GM19193 (cell line): ENCODE data around the gene ASPA.

Experiments used
- POLR2A ChIP-seq: IDR thresholded peaks from 4 replicates; pipeline ENCODE4 v1.6.1; 2011; ENCODE audit not compliant: insufficient read depth, insufficient read length; ENCODE audit errors: extremely low read depth

The ASPA gene

DNA sequence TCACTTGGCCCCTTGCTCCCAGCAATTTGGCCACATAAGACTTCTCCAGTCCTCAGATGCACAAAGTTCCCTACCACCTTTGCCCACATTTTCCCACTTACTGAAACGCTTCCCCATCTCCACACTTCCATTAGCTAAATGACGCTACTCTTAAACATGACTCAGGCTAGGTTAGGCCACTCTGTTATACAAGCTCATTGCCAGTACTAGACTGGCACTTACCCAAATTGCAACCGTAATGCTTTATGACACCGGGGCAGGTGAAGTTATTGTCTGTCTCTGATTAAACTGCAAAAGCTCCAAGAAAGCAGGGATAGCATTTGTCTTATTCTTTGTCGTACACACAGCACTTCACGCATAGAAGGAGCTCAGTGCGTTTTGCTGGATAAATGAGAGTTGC is 29.2 kb downstream of the ASPA start:
- TF ChIP-seq POLR2A = no peak

DNA sequence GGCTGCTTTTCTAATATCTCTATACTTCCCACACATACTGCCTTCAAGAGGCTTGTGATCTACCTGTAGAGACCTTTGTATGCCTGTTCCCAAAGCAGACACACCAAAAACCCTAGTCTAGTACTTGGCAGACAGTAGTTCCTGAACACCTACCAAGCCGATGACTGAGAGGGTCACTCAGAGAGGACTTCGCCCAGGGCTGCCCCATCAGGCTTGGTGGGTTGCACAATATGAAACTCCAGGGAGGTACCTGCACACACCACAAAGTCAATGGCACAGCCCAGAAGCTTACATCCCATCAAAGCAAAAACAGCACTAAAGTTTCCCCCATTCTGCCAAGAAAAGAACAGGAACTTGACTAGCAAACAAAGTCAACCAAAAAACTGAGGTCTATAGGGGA is 30.3 kb downstream of the ASPA start:
- no peak for TF ChIP-seq POLR2A

DNA sequence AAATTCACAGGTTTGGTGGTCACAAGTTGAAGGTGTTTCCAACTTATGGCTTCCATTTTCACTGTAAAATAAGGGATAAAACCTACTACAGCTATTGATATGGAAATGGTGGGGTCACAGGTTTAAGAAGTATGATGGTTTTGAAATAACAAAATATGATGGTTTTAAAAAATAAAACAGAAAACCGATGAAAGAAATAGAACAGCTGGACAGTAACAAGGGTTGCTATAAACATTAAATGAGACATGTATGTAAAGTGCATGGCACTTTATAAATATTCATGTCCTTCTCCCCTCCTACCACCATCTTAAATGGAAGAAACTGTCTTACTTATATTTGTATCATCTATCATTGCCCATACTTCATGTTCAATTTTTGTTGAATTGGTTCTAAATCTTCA is 31.3 kb downstream of the ASPA start:
- no peak for TF ChIP-seq POLR2A

DNA sequence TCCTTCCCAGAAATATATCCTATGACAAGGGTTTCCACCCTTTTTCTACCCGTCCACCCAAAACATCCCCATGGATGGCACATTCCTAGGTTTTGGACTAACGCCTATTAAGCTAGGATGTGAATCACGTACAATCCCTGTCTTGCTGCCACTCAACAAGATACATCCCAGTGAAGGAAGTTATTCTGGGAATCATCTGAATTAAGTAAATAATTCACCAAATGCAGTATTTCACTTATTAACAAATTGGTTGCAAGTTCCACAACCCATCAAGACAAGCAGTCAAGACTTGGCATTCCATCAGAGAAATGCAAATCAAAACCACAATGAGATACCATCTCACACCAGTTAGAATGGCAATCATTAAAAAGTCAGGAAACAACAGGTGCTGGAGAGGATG is 32.1 kb downstream of the ASPA start:
- no peak for TF ChIP-seq POLR2A

DNA sequence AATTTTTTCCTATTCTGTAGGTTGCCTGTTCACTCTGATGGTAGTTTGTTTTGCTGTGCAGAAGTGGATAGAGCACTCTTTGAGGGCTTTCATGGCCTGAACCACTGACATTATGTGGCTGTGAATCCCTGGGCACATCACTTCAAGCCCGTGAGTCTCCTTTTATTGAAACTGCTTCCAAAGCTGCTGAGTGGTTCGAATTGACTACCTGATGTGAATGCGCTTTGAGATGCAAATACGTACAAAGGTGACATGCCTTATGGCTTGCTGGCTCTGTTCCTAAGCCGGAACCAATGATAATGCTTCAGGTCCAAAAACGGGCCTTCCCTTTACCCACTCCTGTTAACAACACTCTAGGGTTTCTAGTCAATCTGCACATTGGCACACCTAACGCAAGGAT is 34.3 kb downstream of the ASPA start:
- TF ChIP-seq POLR2A = no peak

DNA sequence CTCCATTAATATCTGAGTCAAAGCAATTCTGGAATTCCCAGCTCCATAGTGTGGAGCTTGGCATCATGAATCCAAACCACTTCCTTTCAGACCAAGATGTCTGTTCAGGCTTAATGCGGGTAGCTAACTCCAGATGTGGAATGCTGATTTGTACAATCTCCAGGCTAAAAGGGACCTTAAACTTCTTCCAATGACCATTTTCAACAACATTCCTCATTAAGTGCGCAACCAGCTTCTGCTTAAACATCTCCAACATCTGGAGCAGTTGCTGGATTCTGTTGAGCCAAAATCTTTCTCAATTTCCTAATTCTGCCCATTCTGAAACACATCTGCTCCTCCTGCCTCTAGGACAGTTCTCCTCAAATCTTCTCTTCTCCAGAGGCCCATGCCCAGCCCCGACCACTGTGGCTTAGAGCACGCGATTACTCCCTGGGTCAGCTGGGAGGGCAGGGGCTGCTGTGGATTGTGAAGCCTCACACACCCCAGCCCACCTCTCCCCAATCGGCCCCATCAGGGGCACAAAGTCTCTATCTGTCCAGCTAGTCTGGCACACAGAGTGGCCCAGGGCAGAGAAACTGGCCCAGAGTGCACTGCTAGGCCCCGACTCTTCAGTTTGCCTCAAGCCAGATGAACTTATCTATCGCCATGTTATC is 36.2 kb downstream of the ASPA start:
- TF ChIP-seq POLR2A = no peak

DNA sequence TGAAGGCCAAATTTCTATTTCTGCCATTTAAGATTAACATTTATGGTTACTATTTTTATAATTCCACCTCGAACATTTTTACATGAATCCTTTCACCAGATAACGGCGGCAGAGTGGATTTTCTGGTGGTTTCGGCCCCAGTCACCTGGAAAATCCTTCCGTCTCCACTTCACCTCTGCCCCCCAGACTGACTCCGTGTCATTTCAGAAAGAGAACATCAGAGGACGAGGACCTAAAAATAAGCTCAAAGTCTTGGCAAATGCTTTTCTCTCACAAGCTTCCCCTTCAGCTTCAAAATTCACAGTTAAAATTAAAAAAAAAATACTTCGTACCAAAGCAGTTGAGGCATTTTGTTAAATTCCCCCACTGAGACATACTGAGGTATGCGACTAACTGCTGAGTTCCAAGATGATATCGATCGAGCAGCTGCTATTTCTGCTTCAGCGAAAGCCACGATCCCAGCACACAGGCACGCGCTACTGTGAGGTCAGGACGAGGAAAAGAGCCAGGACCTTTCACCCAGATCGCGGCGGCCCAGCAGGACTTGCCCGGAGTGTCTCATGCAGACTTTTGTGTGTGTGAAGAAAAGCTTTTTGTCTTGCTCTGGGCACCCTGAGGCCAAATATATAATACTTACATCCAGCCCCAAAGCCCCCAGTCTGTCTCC is 36.8 kb downstream of the ASPA start:
- TF ChIP-seq POLR2A = no peak

DNA sequence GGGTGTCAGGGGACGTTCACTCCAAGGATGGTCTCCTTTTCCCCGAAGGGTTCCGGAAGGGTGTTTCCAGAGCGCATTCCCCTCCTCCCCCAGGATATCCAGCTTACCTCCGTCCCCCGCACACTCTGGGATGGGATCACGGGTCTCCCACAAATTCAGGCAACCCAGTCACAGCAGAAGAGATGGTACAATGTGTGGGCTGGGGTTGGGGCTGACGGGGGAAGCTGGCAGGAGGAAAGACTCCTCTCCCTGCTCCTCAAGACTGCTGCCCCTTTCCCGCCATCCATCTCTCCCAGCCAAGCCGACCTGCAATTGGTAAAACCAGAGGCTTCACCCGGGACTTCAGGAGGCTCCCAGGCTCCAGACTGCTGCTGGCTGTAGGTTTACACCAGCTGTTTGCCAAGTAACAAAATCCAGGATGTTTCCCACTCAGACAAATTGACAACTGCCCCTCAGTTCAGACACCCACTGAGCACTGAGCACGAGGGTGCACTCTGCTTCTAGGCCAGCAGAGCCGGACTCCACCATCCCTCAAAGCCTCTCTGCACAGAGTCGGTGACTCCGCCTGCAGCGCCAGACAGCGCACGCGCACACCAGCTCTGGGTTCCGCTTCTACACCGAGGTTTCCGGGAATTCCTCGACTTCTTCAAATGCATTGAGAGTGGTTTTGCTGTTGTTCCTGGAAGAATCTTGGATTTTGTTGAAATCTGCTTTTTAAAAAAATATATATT is 37.7 kb downstream of the ASPA start:
- no peak for TF ChIP-seq POLR2A

DNA sequence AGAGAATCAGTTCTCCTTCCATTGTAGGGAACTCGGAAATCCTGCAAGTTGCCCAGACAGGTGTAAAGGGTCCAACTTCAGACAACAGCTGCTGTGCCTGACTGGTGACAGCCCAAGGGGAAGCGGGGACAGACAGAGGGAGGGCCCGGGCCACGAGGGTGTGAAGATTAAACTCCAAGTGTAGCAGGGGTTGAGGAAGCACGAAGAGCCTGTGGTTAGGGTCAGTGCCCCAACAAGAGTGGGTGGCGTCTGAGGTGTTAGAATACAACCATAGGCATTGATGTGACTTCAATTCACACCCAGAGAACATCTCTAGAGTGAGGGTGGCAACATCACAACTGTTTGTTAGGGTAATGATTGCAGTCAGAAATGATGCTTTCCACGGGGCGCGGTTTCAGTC is 39.1 kb downstream of the ASPA start:
- TF ChIP-seq POLR2A = no peak

DNA sequence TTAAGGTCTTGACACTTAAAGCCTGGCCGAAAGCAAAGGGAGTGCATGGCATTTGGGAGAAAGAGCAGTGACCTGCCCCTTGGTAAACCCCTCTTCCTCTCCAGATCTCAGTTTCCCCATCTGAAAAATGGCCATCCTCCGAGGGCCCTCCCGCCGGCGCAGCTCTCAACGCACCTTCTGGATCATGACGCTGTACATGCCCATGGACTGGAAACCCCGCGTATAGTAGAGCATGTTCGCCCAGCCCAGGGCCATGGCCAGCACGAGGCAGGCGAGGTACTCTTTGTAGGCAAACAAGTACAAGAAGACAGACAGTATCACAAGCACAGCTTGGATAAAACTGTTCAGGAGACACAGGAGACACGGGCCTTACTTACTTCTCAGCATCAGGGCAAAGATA is 48.2 kb downstream of the ASPA start:
- TF ChIP-seq POLR2A = no peak

DNA sequence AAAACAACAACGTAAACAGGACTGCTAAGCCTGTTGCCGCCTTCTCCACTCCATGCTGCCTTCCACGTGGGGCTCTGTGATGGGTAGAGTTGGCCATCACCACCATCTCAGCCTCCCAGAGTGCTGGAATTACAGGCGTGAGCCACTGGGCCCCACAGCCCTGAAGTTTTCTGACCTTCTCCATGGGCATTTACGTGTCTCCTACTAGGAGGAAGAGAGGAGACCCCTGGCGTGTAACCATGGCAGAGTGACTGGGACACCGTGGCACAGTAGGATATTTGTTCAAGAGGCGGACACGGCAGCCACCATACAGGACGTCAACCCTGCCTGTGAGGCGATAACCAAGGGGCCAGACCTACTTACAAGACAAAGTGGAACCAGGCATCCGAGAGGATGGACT is 50.7 kb downstream of the ASPA start:
- no peak for TF ChIP-seq POLR2A

DNA sequence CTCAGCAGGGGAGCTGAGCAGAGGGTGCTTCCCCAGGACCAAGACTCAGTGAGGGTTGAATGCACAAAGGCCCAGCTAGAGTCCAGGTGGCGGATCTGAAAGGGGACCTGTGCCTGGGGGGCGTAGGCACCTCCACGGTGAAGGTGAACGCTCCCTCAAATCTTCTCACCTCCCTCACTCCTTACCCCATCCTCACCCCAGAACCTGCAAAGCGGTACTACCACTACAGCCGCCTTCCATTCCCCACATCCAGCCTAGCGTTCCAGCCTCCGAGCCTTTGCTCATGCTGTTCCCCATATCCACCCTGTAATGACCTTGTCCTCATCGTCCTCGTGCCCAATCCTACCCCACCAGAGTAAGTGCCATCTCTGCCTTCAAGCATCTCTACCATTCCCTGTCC is 51.2 kb downstream of the ASPA start:
- no peak for TF ChIP-seq POLR2A

DNA sequence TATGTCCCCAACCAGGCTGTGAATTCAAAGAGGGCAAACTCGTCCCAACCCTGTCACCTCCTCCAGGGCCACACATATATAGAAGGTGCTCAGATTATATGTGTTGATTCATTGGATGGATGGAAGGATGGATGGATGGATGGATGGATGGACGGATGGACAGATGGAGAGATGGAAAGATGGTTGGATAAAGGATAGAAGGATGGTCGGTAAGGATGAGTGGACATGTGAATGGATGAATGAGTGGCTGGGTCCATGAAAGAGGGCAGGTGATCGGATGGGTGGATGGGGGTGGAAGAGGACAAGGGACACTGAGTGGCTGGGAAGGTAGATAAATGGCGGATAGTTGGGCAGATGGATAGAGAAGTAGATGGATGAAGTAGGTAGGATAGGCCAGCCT is 51.7 kb downstream of the ASPA start:
- no peak for TF ChIP-seq POLR2A

DNA sequence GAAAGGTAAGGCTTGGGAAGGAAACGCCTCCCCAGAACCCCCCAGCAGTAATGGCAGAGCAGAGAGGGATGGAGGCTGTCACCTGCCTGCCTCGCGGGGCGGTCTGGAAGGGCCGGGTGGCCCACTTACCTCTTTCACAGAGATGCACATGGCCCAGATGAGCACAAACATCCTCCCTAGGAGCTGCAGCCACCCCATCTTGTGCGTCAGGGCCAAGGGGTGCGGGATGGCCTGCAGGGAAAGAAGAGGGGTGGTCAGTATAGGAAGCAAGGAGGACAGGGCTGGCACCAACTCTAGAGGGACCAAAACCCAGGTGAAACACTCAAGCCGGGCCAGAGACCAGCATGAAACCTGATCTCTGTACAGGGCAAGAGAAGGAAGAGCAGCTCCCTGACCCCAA is 52.1 kb downstream of the ASPA start:
- TF ChIP-seq POLR2A = no peak

DNA sequence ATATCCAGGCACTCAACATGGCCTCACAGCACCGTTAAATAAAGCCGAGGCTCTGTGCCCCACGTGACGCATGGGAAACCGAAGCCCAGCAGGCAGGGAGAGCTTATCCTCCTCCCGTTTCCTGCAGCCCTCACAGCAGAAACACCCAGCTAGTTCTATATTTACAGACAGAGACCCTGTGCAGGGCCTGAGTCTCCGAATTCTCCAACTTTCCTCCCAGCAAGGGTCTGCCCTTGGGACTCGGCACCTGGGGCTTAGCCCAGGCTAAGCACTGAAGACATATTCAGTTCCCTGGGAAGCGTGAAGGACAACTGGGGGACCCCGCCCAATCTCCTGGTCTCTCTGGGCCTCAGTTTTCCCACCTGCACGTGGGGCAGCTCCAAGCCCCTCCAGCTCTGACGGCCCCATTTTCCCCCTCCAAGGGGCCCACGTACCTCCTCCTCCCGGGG is 52.6 kb downstream of the ASPA start:
- no peak for TF ChIP-seq POLR2A

DNA sequence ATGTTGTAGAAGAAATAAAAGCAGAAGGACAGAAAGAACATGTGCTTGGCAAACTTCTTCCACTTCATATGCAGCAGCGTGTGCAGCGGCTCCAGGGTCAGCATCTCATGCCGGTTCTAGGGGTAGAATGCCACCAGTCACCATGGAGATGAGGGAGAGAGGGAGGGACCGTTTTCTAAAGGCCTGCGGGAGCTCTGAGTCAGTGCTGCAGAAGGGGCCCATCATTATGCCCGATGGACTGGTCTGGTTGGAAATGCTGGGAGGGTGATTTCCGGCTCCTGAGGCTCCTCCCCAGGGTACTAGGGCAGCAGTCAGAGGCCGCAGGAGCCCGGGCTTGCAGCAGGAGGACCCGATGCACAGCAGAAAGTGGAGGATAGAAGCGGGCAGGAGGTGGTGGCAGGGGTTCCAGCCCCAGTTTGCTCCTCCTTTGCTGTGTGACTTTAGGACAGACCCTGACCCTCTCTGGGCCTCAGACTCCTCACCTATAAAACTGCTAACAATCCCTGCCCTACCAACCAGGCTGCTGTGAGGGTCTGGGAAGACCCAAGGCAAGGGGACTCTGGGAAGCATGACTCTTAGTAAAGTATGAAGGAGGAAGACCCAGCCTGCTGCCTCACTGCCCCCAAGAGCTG is 53.2 kb downstream of the ASPA start:
- TF ChIP-seq POLR2A = no peak
